Nephron progenitor cell (in vitro differentiated cells): Measurements from ENCODE around the gene TMC1.

ENCODE experiments used
- DNase-seq: peaks from one replicate; pipeline ENCODE4 v3.0.0; 2021
- H3K27ac Mint-ChIP-seq: 2 replicates; pipeline ENCODE4 v1.8.0; 2021; ENCODE audit warnings: mild to moderate bottlenecking, moderate library complexity, mixed read lengths
- H3K27me3 Mint-ChIP-seq: 2 replicates; pipeline ENCODE4 v1.8.0; 2021; ENCODE audit warnings: mild to moderate bottlenecking, low read depth, mixed read lengths; ENCODE audit not compliant: poor library complexity
- H3K36me3 Mint-ChIP-seq: 2 replicates; pipeline ENCODE4 v1.8.0; 2021; ENCODE audit warnings: low read depth, mixed read lengths
- H3K4me1 Mint-ChIP-seq: 2 replicates; pipeline ENCODE4 v1.8.0; 2021; ENCODE audit warnings: mixed read lengths
- H3K4me3 Mint-ChIP-seq: 2 replicates; pipeline ENCODE4 v1.8.0; 2021; ENCODE audit warnings: mild to moderate bottlenecking, moderate library complexity, mixed read lengths
- H3K9me3 Mint-ChIP-seq: 2 replicates; pipeline ENCODE4 v1.8.0; 2021; ENCODE audit warnings: mild to moderate bottlenecking, moderate library complexity, mixed read lengths
- CTCF ChIP-seq: fragments of 200-600 bp; sonication (generic); IDR thresholded peaks from 2 replicates; pipeline ENCODE4 v1.5.0; 2021; ENCODE audit warnings: antibody characterized with exemption

The TMC1 gene

GRCh38 chr9:72807765-72808445 lies 286.5 kb downstream of the TMC1 start:
- Mint-ChIP-seq H3K27me3 (peaks cover 8% of the 10 kb centered on the region), H3K27ac (no peak overlapping the region)

GRCh38 chr9:72808446-72808768 lies 287.0 kb downstream of the TMC1 start:
- DNase-seq = no peak
- Mint-ChIP-seq H3K36me3 (no peaks in the 10 kb centered on the region), H3K9me3 (peaks cover 31% of the 10 kb centered on the region), H3K4me1 (no peaks in the 10 kb centered on the region), H3K27me3 (peaks cover 5% of the 10 kb centered on the region), H3K27ac (no peak overlapping the region), H3K4me3 (no peak overlapping the region)
- no peak for TF ChIP-seq CTCF

More at GRCh38 chr9:72807765-72808445, 286.5 kb downstream of the TMC1 start:
- Mint-ChIP-seq H3K4me1 (no peaks in the 10 kb centered on the region), H3K4me3 (no peak overlapping the region), H3K36me3 (no peaks in the 10 kb centered on the region), H3K9me3 (peaks cover 36% of the 10 kb centered on the region)
- no peak for DNase-seq
- TF ChIP-seq CTCF = peak; percentile 15

GRCh38 chr9:72809586-72809985 lies 288.2 kb downstream of the TMC1 start:
- H3K9me3 Mint-ChIP-seq = peaks cover 22% of the 10 kb centered on the region
- no peak for DNase-seq
- H3K4me1 Mint-ChIP-seq = no peaks in the 10 kb centered on the region

GRCh38 chr9:72812559-72813111 lies 291.2 kb downstream of the TMC1 start:
- no peak for DNase-seq
- H3K27ac Mint-ChIP-seq = no peak overlapping the region
- TF ChIP-seq CTCF = no peak
- peaks cover 4% of the 10 kb centered on the region for H3K27me3 Mint-ChIP-seq
- no peak overlapping the region for H3K4me3 Mint-ChIP-seq
- H3K36me3 Mint-ChIP-seq = no peaks in the 10 kb centered on the region
- no peaks in the 10 kb centered on the region for H3K4me1 Mint-ChIP-seq
- peaks cover 7% of the 10 kb centered on the region for H3K9me3 Mint-ChIP-seq

More at GRCh38 chr9:72809586-72809985, 288.2 kb downstream of the TMC1 start:
- no peaks in the 10 kb centered on the region for H3K36me3 Mint-ChIP-seq
- TF ChIP-seq CTCF = no peak
- peaks cover 4% of the 10 kb centered on the region for H3K27me3 Mint-ChIP-seq
- H3K27ac Mint-ChIP-seq = no peak overlapping the region
- no peak overlapping the region for H3K4me3 Mint-ChIP-seq

DNA sequence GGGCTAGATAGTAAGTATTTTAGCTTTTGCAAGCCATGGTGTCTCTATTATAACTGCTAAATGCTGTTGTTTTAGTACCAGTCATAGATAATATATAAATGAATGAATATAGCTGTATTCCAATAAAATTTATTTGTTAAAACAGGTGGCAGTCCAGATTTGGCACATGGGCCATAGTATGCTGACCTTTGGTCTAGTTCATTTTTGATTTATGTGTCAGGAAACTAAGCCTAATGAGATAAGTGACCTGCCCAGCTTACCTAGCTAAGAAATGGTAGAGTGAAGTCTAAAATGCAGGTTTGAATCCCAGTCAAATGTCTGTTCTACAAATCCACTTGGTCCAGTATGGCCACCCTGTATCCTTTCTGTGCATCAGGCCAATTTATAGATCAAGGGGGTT lies 292.1 kb downstream of the TMC1 start:
- H3K9me3 Mint-ChIP-seq = no peaks in the 10 kb centered on the region
- H3K36me3 Mint-ChIP-seq = no peaks in the 10 kb centered on the region
- TF ChIP-seq CTCF = no peak
- H3K4me1 Mint-ChIP-seq = no peaks in the 10 kb centered on the region
- H3K27ac Mint-ChIP-seq = no peak overlapping the region
- DNase-seq = no peak
- no peaks in the 10 kb centered on the region for H3K27me3 Mint-ChIP-seq
- no peak overlapping the region for H3K4me3 Mint-ChIP-seq

- Mint-ChIP-seq H3K27me3 (no peaks in the 10 kb centered on the region), H3K4me3 (no peak overlapping the region), H3K27ac (no peak overlapping the region), H3K4me1 (no peaks in the 10 kb centered on the region), H3K36me3 (no peaks in the 10 kb centered on the region), H3K9me3 (no peaks in the 10 kb centered on the region)
- TF ChIP-seq CTCF = no peak
- no peak for DNase-seq
Measured at GRCh38 chr9:72814083-72814597, 292.7 kb downstream of the TMC1 start.
